ENCODE results near the gene ZBED4.

- TF ChIP-seq CTCF (CRISPR knock-in tag; IDR thresholded peaks at IDR 0.05) (no peak), TFDP1 (CRISPR knock-in tag; IDR thresholded peaks at IDR 0.05; ENCODE audit: borderline replicate concordance) (no peak), ZNF768 (CRISPR knock-in tag; IDR thresholded peaks at IDR 0.05) (no peak), NPAS2 (CRISPR knock-in tag; IDR thresholded peaks at IDR 0.05; ENCODE audit: borderline replicate concordance) (no peak), CHD2 (IDR thresholded peaks at IDR 0.05; ENCODE audit: low read depth, low read length) (no peak), YEATS4 (CRISPR knock-in tag; IDR thresholded peaks at IDR 0.05; ENCODE audit: borderline replicate concordance) (no peak), MAFK (conservative IDR thresholded peaks at IDR 0.05 in 1 of 2, IDR thresholded peaks at IDR 0.05 in 1 of 2; ENCODE audit: low read length in 2 of 2) (no peak), YY1 (IDR thresholded peaks at IDR 0.05; ENCODE audit: insufficient read depth, insufficient replicate concordance, low read depth, low read length) (no peak), ZNF639 (CRISPR knock-in tag; conservative IDR thresholded peaks at IDR 0.05) (no peak), MXD3 (CRISPR knock-in tag; IDR thresholded peaks at IDR 0.05) (no peak), REPIN1 (CRISPR knock-in tag; IDR thresholded peaks at IDR 0.05; ENCODE audit: borderline replicate concordance, low read depth) (no peak), ATF3 (CRISPR knock-in tag; IDR thresholded peaks at IDR 0.05) (no peak)
Observed at GRCh38 chr22:49807780-49808708, 45.6 kb upstream of the ZBED4 start.

Data from HepG2 (cell line).